ENCODE results near the gene ST3GAL4. TPM values are rescaled to one million over a fixed set of nuclear protein-coding genes. Genes with fewer than 3 reads are reported as not detected.

ST3GAL4 gene
- polyA plus RNA-seq, 2 of the 4 experiments (the other 2 are of a cell fraction) = 11.9 to 17.5 TPM

DNA sequence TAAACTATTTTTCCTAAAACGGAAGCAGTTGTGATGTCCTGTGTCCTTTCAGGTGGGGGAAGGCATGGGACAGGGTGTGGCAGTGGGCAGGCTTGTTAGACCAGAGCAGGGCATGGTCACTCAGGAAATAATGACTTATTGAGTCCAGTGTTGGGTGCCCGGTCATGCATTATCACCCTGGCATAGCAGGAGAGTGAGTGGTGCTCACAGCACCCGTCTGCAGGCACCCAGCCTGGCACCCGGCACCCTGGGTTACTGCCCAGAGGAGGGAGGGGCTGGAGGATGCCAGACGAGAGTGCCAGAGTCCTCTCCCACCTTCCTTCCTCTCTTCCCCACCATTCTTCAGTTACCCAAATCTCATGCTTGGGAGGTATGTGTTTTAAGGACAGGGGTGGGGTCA, 59.1 kb downstream of the ST3GAL4 start:
- ATAC-seq (no peak), DNase-seq (ENCODE audit: low read depth in 1 of 2, low spot score in 1 of 2) (no peak), FAIRE-seq (no peak)
- H3K4me2 ChIP-seq = no peak overlapping the region
- no peaks in the 10 kb centered on the region for H3K9me3 ChIP-seq
- H3K4me1 ChIP-seq = no peaks in the 10 kb centered on the region
- POLR2A ChIA-PET = no interaction called here
- CTCF ChIA-PET = interaction anchor here (1.4 kb wide), 1 partner anchor 105 kb away, joined by 3 read pairs; no protein-coding TSS in a partner anchor
- 82% methylated on average over 5 of the region's 5 CpGs for WGBS (ENCODE audit: missing lambda C conversion rate)
- TF ChIP-seq HEYL (CRISPR knock-in tag; IDR thresholded peaks at IDR 0.05) = no peak
- H3K4me3 ChIP-seq = no peak overlapping the region
- no peak overlapping the region for H3K27ac ChIP-seq

DNA sequence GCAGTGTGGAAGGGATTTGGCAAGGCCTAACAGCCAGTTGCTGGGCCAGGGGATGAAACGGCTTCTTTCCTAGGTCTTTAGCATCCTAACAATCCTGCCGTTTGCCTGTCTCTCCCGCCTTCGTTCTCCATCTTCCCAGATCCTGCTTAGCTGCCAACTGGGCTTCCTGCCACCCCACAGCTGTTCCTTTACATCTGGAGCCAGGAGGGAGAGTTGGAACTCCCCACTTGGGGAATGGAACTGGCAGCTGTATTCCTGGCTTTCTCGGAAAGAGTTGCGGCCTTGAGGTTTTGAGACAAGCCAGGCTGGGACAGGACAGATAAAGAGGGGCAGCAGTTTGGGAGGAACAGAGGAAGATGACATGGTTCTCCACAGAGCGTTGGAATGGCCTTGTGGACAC, 59.6 kb downstream of the ST3GAL4 start:
- Histone ChIP-seq H3K27ac (no peak overlapping the region), H3K4me1 (no peaks in the 10 kb centered on the region), H3K4me3 (no peak overlapping the region), H3K9me3 (no peaks in the 10 kb centered on the region), H3K4me2 (no peak overlapping the region)
- ChIA-PET POLR2A (no interaction called here), CTCF (interaction anchor here (1.4 kb wide), 1 partner anchor 105 kb away, joined by 3 read pairs; no protein-coding TSS in a partner anchor)
- ATAC-seq = no peak
- TF ChIP-seq, protein P1, sequence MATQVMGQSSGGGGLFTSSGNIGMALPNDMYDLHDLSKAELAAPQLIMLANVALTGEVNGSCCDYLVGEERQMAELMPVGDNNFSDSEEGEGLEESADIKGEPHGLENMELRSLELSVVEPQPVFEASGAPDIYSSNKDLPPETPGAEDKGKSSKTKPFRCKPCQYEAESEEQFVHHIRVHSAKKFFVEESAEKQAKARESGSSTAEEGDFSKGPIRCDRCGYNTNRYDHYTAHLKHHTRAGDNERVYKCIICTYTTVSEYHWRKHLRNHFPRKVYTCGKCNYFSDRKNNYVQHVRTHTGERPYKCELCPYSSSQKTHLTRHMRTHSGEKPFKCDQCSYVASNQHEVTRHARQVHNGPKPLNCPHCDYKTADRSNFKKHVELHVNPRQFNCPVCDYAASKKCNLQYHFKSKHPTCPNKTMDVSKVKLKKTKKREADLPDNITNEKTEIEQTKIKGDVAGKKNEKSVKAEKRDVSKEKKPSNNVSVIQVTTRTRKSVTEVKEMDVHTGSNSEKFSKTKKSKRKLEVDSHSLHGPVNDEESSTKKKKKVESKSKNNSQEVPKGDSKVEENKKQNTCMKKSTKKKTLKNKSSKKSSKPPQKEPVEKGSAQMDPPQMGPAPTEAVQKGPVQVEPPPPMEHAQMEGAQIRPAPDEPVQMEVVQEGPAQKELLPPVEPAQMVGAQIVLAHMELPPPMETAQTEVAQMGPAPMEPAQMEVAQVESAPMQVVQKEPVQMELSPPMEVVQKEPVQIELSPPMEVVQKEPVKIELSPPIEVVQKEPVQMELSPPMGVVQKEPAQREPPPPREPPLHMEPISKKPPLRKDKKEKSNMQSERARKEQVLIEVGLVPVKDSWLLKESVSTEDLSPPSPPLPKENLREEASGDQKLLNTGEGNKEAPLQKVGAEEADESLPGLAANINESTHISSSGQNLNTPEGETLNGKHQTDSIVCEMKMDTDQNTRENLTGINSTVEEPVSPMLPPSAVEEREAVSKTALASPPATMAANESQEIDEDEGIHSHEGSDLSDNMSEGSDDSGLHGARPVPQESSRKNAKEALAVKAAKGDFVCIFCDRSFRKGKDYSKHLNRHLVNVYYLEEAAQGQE (IDR thresholded peaks at IDR 0.05) = no peak
- no peak for TF ChIP-seq RCOR1 (IDR thresholded peaks at IDR 0.05; ENCODE audit: low read depth, low read length)
- no peak for TF ChIP-seq SMC3 (IDR thresholded peaks at IDR 0.05)
- TF ChIP-seq POLR2A (IDR thresholded peaks at IDR 0.05; ENCODE audit: low read length) = no peak
- TF ChIP-seq PHF8 (IDR thresholded peaks at IDR 0.05; ENCODE audit: borderline replicate concordance, low read depth) = no peak
- TF ChIP-seq, protein P2, sequence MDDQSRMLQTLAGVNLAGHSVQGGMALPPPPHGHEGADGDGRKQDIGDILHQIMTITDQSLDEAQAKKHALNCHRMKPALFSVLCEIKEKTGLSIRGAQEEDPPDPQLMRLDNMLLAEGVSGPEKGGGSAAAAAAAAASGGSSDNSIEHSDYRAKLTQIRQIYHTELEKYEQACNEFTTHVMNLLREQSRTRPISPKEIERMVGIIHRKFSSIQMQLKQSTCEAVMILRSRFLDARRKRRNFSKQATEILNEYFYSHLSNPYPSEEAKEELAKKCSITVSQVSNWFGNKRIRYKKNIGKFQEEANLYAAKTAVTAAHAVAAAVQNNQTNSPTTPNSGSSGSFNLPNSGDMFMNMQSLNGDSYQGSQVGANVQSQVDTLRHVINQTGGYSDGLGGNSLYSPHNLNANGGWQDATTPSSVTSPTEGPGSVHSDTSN (IDR thresholded peaks at IDR 0.05) = no peak
- TF ChIP-seq TP53 (CRISPR knock-in tag; IDR thresholded peaks at IDR 0.05) = no peak
- TF ChIP-seq HOXA7 (CRISPR knock-in tag; IDR thresholded peaks at IDR 0.05) = no peak
- no peak for TF ChIP-seq SREBF2 (IDR thresholded peaks at IDR 0.05)
- no peak for TF ChIP-seq KDM1A (IDR thresholded peaks at IDR 0.05; ENCODE audit: low read depth)
- no peak for TF ChIP-seq HOXB13 (CRISPR knock-in tag; IDR thresholded peaks at IDR 0.05; ENCODE audit: low read depth)
- no peak for TF ChIP-seq CHD4 (IDR thresholded peaks at IDR 0.05; ENCODE audit: borderline replicate concordance)
- no peak for TF ChIP-seq HDAC2 (IDR thresholded peaks at IDR 0.05)
- TF ChIP-seq CEBPB (IDR thresholded peaks at IDR 0.05) = no peak
- TF ChIP-seq NR3C1 (IDR thresholded peaks at IDR 0.05) = no peak
- no peak for TF ChIP-seq NPAS2 (CRISPR knock-in tag; IDR thresholded peaks at IDR 0.05; ENCODE audit: borderline replicate concordance)
- no peak for TF ChIP-seq HEYL (CRISPR knock-in tag; IDR thresholded peaks at IDR 0.05)
- TF ChIP-seq, protein P3, sequence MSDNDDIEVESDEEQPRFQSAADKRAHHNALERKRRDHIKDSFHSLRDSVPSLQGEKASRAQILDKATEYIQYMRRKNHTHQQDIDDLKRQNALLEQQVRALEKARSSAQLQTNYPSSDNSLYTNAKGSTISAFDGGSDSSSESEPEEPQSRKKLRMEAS (IDR thresholded peaks at IDR 0.05) = no peak
- no peak for DNase-seq (ENCODE audit: low read depth in 1 of 2, low spot score in 1 of 2)
- no peak for FAIRE-seq
- 98% methylated on average over 6 of the region's 7 CpGs for WGBS (ENCODE audit: missing lambda C conversion rate)

DNA sequence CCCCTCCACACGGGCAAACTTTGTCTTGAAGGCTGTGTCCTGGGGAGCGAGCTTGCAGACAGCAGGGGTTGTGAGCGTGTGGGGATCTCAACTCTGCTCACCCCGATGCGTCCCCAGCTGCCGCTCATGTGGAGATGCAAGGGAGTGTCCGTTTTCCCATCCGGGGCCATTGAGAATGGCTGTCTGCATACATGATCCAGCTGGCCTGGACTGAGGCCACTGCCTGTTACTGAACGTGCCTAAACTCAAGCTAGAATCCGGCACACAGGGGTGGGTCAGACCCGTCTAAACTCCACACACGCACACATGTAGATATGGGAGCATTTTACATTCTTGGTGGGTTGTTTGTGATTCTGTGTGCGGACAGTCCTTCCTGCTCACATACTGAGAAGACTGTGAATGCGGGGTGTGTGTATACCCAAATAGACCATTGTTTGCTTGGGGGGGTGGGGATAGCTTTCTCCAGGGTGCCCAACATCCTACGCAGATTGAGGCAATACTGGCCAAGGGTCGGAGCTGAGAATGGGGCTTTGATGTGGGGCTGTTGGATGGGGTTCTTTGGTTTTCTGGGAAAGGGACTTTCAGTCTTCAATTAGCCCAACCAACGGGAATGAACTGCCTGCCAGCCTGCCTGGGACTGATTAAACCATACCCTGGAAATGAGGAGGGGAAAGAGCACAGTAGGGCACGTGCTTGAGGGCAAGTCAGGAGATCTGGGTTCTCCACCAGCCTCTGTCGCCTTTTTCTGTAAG, 60.4 kb downstream of the ST3GAL4 start:
- DNase-seq (ENCODE audit: low read depth in 1 of 2, low spot score in 1 of 2) (no peak), FAIRE-seq (no peak), ATAC-seq (no peak)
- no peak overlapping the region for H3K27ac ChIP-seq
- H3K4me2 ChIP-seq = no peak overlapping the region
- H3K9me3 ChIP-seq = no peaks in the 10 kb centered on the region
- ChIA-PET CTCF (interaction anchor here (1.4 kb wide), 1 partner anchor 106 kb away, joined by 3 read pairs; no protein-coding TSS in a partner anchor), POLR2A (no interaction called here)
- TF ChIP-seq FOSL2 (IDR thresholded peaks at IDR 0.05) (no peak), FOSL2 (CRISPR knock-in tag; IDR thresholded peaks at IDR 0.05) (no peak), EHF (CRISPR knock-in tag; IDR thresholded peaks at IDR 0.05) (no peak), FOSB (CRISPR knock-in tag; IDR thresholded peaks at IDR 0.05) (no peak), PHF8 (IDR thresholded peaks at IDR 0.05; ENCODE audit: borderline replicate concordance, low read depth) (no peak), CEBPB (IDR thresholded peaks at IDR 0.05) (no peak), HDAC2 (IDR thresholded peaks at IDR 0.05) (no peak), TFCP2L1 (CRISPR knock-in tag; IDR thresholded peaks at IDR 0.05) (no peak), RAD21 (conservative IDR thresholded peaks at IDR 0.05 in 1 of 2, IDR thresholded peaks at IDR 0.05 in 1 of 2) (no peak), ZSCAN20 (CRISPR knock-in tag; IDR thresholded peaks at IDR 0.05) (no peak), NPAS2 (CRISPR knock-in tag; IDR thresholded peaks at IDR 0.05; ENCODE audit: borderline replicate concordance) (no peak), RCOR1 (IDR thresholded peaks at IDR 0.05; ENCODE audit: low read depth, low read length) (no peak), MAFK (IDR thresholded peaks at IDR 0.05; ENCODE audit: partially characterized antibody) (no peak)
- TF ChIP-seq, protein P4, sequence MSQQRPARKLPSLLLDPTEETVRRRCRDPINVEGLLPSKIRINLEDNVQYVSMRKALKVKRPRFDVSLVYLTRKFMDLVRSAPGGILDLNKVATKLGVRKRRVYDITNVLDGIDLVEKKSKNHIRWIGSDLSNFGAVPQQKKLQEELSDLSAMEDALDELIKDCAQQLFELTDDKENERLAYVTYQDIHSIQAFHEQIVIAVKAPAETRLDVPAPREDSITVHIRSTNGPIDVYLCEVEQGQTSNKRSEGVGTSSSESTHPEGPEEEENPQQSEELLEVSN (IDR thresholded peaks at IDR 0.05; ENCODE audit: borderline replicate concordance, low read depth) = no peak
- no peak overlapping the region for H3K4me3 ChIP-seq
- 94% methylated on average over 15 of the region's 19 CpGs for WGBS (ENCODE audit: missing lambda C conversion rate)
- no peaks in the 10 kb centered on the region for H3K4me1 ChIP-seq

Measured in A549 (cell line).